HCT116 (cell line): Measurements from ENCODE around the gene AVP. TPM values are rescaled to one million over a fixed set of nuclear protein-coding genes. Genes with fewer than 3 reads are reported as not detected.

Experiments used
- ATAC-seq: fragments of 200-7000 bp; cut with Tn5 transposase; 2 replicates; pipeline ENCODE4 v1.9.1; 2020; ENCODE audit warnings: mild to moderate bottlenecking, moderate library complexity
- BruUV-seq: library from RNA; stranded (reverse); fragments of 400-500 nt; replicated peaks from 2 replicates; lab custom pipeline; 2021; lab: Mats Ljungman, UMichigan
- CTCF ChIA-PET: fragments of 300-600 bp; sonication (Branson Sonifier 250); formaldehyde crosslinking; loops from one replicate; lab custom pipeline; 2021; ENCODE audit warnings: antibody characterized with exemption; lab: Charles Lee
- POLR2A ChIA-PET: fragments of 300-600, 350-600 bp; sonication (Branson Sonifier 250); formaldehyde crosslinking; loops from one replicate; lab custom pipeline; 2021; ENCODE audit warnings: antibody characterized with exemption; lab: Charles Lee
- RAD21 ChIA-PET, 2 experiments: fragments of 300-600 bp; sonication (Branson Sonifier 250); formaldehyde crosslinking; loops; one replicate each; lab custom pipeline; 2023; ENCODE audit warnings: low total read pairs in 2 of 2; ENCODE audit not compliant: uncharacterized antibody in 2 of 2, unreplicated experiment in 2 of 2, low non-redundant PET in 1 of 2; lab: Charles Lee
- DNase-seq: peaks from one replicate; pipeline ENCODE4 v3.0.0-alpha.2; 2010; ENCODE audit warnings: low read depth, low spot score
- H2AFZ ChIP-seq: fragments of 200-600 bp; shearing (Covaris generic), sonication (generic); 2 replicates; pipeline ENCODE4 v1.6.1; 2017; ENCODE audit warnings: low read depth, mixed run types, mixed read lengths, antibody characterized with exemption, low read length; ENCODE audit not compliant: poor library complexity, severe bottlenecking
- H3K27ac ChIP-seq: 2 replicates; pipeline ENCODE4 v1.5.1; 2012; ENCODE audit warnings: low read depth, low read length
- H3K27me3 ChIP-seq: fragments of 200-600 bp; sonication (generic); 2 replicates; pipeline ENCODE4 v1.6.1; 2016; ENCODE audit warnings: mixed run types, low read length, mixed read lengths; ENCODE audit not compliant: insufficient read depth
- H3K36me3 ChIP-seq, 2 experiments: fragments of 200-500 bp in 1 of 2; fragments of 200-600 bp in 1 of 2; sonication (Bioruptor generic) in 1 of 2; sonication (generic) in 1 of 2; 2 replicates each; pipeline versions ENCODE4 v1.5.1 to v1.6.1; 2014 to 2016; ENCODE audit warnings: low read length in 2 of 2, inconsistent platforms in 1 of 2, mixed read lengths in 1 of 2, mixed run types in 1 of 2; ENCODE audit not compliant: insufficient read depth in 2 of 2, control insufficient read depth in 1 of 2
- H3K4me1 ChIP-seq, 2 experiments: fragments of 200-600 bp in 1 of 2; sonication (generic) in 1 of 2; 2 replicates each; pipeline versions ENCODE4 v1.5.1 to v1.6.1; 2012 to 2017; ENCODE audit warnings: low read length in 2 of 2, inconsistent platforms in 1 of 2, mild to moderate bottlenecking in 1 of 2, mixed read lengths in 1 of 2, mixed run types in 1 of 2, moderate library complexity in 1 of 2; ENCODE audit not compliant: insufficient read depth in 2 of 2, control insufficient read depth in 1 of 2
- H3K4me2 ChIP-seq: fragments of 200-600 bp; sonication (generic); 2 replicates; pipeline ENCODE4 v1.6.1; 2017; ENCODE audit warnings: mixed run types, low read length, mixed read lengths
- H3K4me3 ChIP-seq, 2 experiments: fragments of 200-600 bp in 1 of 2; sonication (generic) in 1 of 2; replicated peaks in 1 of 2; 2 replicates each; pipeline ENCODE4 v1.5.1; 2011 to 2016; ENCODE audit warnings: low read length in 2 of 2, control low read depth in 1 of 2, low read depth in 1 of 2, mild to moderate bottlenecking in 1 of 2, mixed read lengths in 1 of 2, mixed run types in 1 of 2
- H3K79me2 ChIP-seq: fragments of 200-600 bp; sonication (generic); 2 replicates; pipeline ENCODE4 v1.6.1; 2017; ENCODE audit warnings: mild to moderate bottlenecking, mixed run types, low read length, moderate library complexity, mixed read lengths; ENCODE audit not compliant: insufficient read depth
- H3K9ac ChIP-seq: fragments of 200-600 bp; sonication (generic); 2 replicates; pipeline ENCODE4 v1.6.1; 2016; ENCODE audit warnings: low read length, mixed read lengths
- H3K9me2 ChIP-seq: fragments of 200-600 bp; sonication (generic), shearing (Covaris generic); 2 replicates; pipeline ENCODE4 v1.6.1; 2017; ENCODE audit warnings: mixed run types, mild to moderate bottlenecking, moderate library complexity; ENCODE audit not compliant: insufficient read depth
- H3K9me3 ChIP-seq, 2 experiments: fragments of 200-500 bp in 1 of 2; fragments of 200-600 bp in 1 of 2; sonication (Bioruptor generic) in 1 of 2; sonication (generic) in 1 of 2; 2 replicates each; pipeline ENCODE4 v1.6.1; 2014 to 2017; ENCODE audit warnings: low read length in 2 of 2, mixed read lengths in 2 of 2, inconsistent platforms in 1 of 2, low read depth in 1 of 2, mild to moderate bottlenecking in 1 of 2, mixed run types in 1 of 2, moderate library complexity in 1 of 2; ENCODE audit not compliant: control insufficient read depth in 1 of 2, insufficient read depth in 1 of 2
- H4K20me1 ChIP-seq: fragments of 200-600 bp; sonication (generic), shearing (Covaris generic); 2 replicates; pipeline ENCODE4 v1.6.1; 2017; ENCODE audit warnings: mixed run types, mild to moderate bottlenecking, moderate library complexity; ENCODE audit not compliant: insufficient read depth
- CBX3 ChIP-seq: IDR thresholded peaks from 2 replicates; pipeline ENCODE4 v1.6.1; 2012; ENCODE audit warnings: low read depth
- CEBPB ChIP-seq: IDR thresholded peaks from 2 replicates; pipeline ENCODE4 v1.6.1; 2012; ENCODE audit warnings: low read depth
- CTCF ChIP-seq, 3 experiments: fragments of 200-600 bp in 1 of 3; sonication (generic) in 1 of 3; IDR thresholded peaks in 2 of 3; conservative IDR thresholded peaks in 1 of 3; 2 replicates each; pipeline ENCODE4 v1.5.1; 2012 to 2017; ENCODE audit warnings: low read depth in 2 of 3, low read length in 2 of 3, antibody characterized with exemption in 1 of 3, borderline replicate concordance in 1 of 3, control low read depth in 1 of 3, mild to moderate bottlenecking in 1 of 3, mixed read lengths in 1 of 3, mixed run types in 1 of 3, moderate library complexity in 1 of 3; ENCODE audit not compliant: insufficient read depth in 1 of 3
- EGR1 ChIP-seq: IDR thresholded peaks from 2 replicates; pipeline ENCODE4 v1.6.1; 2012; ENCODE audit warnings: low read depth
- EZH2phosphoT487 ChIP-seq: fragments of 200-600 bp; IDR thresholded peaks from 2 replicates; pipeline ENCODE4 v1.6.1; 2018; ENCODE audit warnings: antibody characterized with exemption, borderline replicate concordance
- FOSL1 ChIP-seq: IDR thresholded peaks from 2 replicates; pipeline ENCODE4 v1.6.1; 2012; ENCODE audit warnings: low read depth
- JUND ChIP-seq: IDR thresholded peaks from 2 replicates; pipeline ENCODE4 v1.6.1; 2012
- MAX ChIP-seq: IDR thresholded peaks from 2 replicates; pipeline ENCODE4 v1.6.1; 2012
- POLR2A ChIP-seq: IDR thresholded peaks from 2 replicates; pipeline ENCODE4 v1.7.0; 2011; ENCODE audit warnings: borderline replicate concordance; ENCODE audit not compliant: insufficient read depth, insufficient read length; ENCODE audit errors: extremely low read depth
- POLR2AphosphoS5 ChIP-seq: IDR thresholded peaks from 2 replicates; pipeline ENCODE4 v1.6.1; 2011; ENCODE audit warnings: mild to moderate bottlenecking, low read depth, low read length, moderate library complexity
- RAD21 ChIP-seq: IDR thresholded peaks from 2 replicates; pipeline ENCODE4 v1.6.1; 2012; ENCODE audit warnings: low read depth, mild to moderate bottlenecking
- SIN3A ChIP-seq: IDR thresholded peaks from 2 replicates; pipeline ENCODE4 v1.6.1; 2012; ENCODE audit warnings: low read depth
- SRF ChIP-seq: IDR thresholded peaks from 2 replicates; pipeline ENCODE4 v1.6.1; 2012; ENCODE audit warnings: low read depth
- YY1 ChIP-seq: IDR thresholded peaks from 2 replicates; pipeline ENCODE4 v1.6.1; 2011; ENCODE audit warnings: low read length, low read depth, moderate library complexity, mild to moderate bottlenecking; ENCODE audit not compliant: insufficient replicate concordance; ENCODE audit errors: extremely low read depth
- ZBTB33 ChIP-seq: IDR thresholded peaks from 2 replicates; pipeline ENCODE4 v1.6.1; 2011; ENCODE audit warnings: mild to moderate bottlenecking, low read length, moderate library complexity; ENCODE audit not compliant: insufficient replicate concordance; ENCODE audit errors: extremely low read depth
- ZFX ChIP-seq: fragments of 450-650 bp; IDR thresholded peaks from 2 replicates; pipeline ENCODE4 v1.6.1; 2017
- ZNF274 ChIP-seq: fragments of 200-500 bp; sonication (Bioruptor generic); IDR thresholded peaks from 2 replicates; pipeline ENCODE4 v1.6.1; 2014; ENCODE audit warnings: mild to moderate bottlenecking, low read depth, low read length, inconsistent platforms
- intact Hi-C: fragments of 100-400 bp; cut with micrococcal nuclease; formaldehyde crosslinking; loops from 2 replicates; pipeline ENCODE4 v1.10.0; 2022
- total RNA-seq: library from RNA; stranded (reverse); gene quantifications from one replicate; pipeline ENCODE4 v1.2.1, GENCODE V29; 2021; ENCODE audit not compliant: unreplicated experiment
- TF ChIP-seq, protein P1 (sequence below): IDR thresholded peaks from 2 replicates; pipeline ENCODE4 v1.6.1; 2012
- TF ChIP-seq, protein P2 (sequence below): IDR thresholded peaks from 2 replicates; pipeline ENCODE4 v1.6.1; 2012; ENCODE audit warnings: low read depth

The AVP gene
- total RNA-seq, 1 experiment from 2014 or later = not detected

- ChIA-PET CTCF (no interaction called here), POLR2A (no interaction called here), RAD21 (no interaction called here)
- Histone ChIP-seq H3K9me2 (no peaks in the 10 kb centered on the region), H3K4me1 (no peaks in the 10 kb centered on the region), H3K9me3 (no peaks in the 10 kb centered on the region; a peak in 1 of 4 replicates), H2AFZ (no peak overlapping the region), H3K79me2 (peaks cover 14% of the 10 kb centered on the region), H3K9ac (no peak overlapping the region), H3K27ac (no peak overlapping the region), H3K36me3 (no peaks in the 10 kb centered on the region), H3K27me3 (no peaks in the 10 kb centered on the region), H3K4me3 (no peak overlapping the region), H3K4me2 (no peak overlapping the region), H4K20me1 (no peaks in the 10 kb centered on the region)
- intact Hi-C loops = no loop called here
- no TSS peak for BruUV-seq
- TF ChIP-seq EGR1 = no peak
- TF ChIP-seq ZBTB33 = no peak
- no peak for TF ChIP-seq JUND
- TF ChIP-seq RAD21 = no peak
- TF ChIP-seq POLR2AphosphoS5 = no peak
- no peak for TF ChIP-seq CTCF (IDR thresholded peaks at IDR 0.05 in 2 of 3, conservative IDR thresholded peaks at IDR 0.05 in 1 of 3; ENCODE audit: borderline replicate concordance in 1 of 3, insufficient read depth in 1 of 3, low read depth in 2 of 3, low read length in 2 of 3)
- no peak for TF ChIP-seq CEBPB
- no peak for TF ChIP-seq POLR2A
- no peak for TF ChIP-seq YY1
- TF ChIP-seq SIN3A = no peak
- TF ChIP-seq, protein P1, sequence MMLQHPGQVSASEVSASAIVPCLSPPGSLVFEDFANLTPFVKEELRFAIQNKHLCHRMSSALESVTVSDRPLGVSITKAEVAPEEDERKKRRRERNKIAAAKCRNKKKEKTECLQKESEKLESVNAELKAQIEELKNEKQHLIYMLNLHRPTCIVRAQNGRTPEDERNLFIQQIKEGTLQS = no peak
- no peak for TF ChIP-seq ZFX
- TF ChIP-seq MAX = no peak
- TF ChIP-seq FOSL1 = no peak
- no peak for TF ChIP-seq CBX3
- no peak for TF ChIP-seq EZH2phosphoT487
- TF ChIP-seq, protein P2, sequence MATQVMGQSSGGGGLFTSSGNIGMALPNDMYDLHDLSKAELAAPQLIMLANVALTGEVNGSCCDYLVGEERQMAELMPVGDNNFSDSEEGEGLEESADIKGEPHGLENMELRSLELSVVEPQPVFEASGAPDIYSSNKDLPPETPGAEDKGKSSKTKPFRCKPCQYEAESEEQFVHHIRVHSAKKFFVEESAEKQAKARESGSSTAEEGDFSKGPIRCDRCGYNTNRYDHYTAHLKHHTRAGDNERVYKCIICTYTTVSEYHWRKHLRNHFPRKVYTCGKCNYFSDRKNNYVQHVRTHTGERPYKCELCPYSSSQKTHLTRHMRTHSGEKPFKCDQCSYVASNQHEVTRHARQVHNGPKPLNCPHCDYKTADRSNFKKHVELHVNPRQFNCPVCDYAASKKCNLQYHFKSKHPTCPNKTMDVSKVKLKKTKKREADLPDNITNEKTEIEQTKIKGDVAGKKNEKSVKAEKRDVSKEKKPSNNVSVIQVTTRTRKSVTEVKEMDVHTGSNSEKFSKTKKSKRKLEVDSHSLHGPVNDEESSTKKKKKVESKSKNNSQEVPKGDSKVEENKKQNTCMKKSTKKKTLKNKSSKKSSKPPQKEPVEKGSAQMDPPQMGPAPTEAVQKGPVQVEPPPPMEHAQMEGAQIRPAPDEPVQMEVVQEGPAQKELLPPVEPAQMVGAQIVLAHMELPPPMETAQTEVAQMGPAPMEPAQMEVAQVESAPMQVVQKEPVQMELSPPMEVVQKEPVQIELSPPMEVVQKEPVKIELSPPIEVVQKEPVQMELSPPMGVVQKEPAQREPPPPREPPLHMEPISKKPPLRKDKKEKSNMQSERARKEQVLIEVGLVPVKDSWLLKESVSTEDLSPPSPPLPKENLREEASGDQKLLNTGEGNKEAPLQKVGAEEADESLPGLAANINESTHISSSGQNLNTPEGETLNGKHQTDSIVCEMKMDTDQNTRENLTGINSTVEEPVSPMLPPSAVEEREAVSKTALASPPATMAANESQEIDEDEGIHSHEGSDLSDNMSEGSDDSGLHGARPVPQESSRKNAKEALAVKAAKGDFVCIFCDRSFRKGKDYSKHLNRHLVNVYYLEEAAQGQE = no peak
- TF ChIP-seq SRF = no peak
- TF ChIP-seq ZNF274 = no peak
- no peak for ATAC-seq
- no peak for DNase-seq
Observed at GRCh38 chr20:3128275-3128984, 43.9 kb upstream of the AVP start.
